Right lobe of liver (tissue), 4 donors: ENCODE measurements around the gene PPP1R3C.
A peak's percentile ranks its signal among the peaks of the same experiment; 100 is the strongest.

Source experiments
- POLR2A ChIP-seq: fragments of 450-650 bp; IDR thresholded peaks from one replicate; pipeline ENCODE4 v1.6.1; 2017; ENCODE audit warnings: antibody characterized with exemption, mild to moderate bottlenecking
- TF ChIP-seq, protein P1 (sequence below), 4 donors: fragments of 200-600 bp in 3 of 4; fragments of 450-650 bp in 1 of 4; IDR thresholded peaks; one replicate each; pipeline versions ENCODE4 v1.5.1 to v1.8.0; 2016 to 2022; ENCODE audit warnings: antibody characterized with exemption in 4 of 4, mild to moderate bottlenecking in 2 of 4
- donor health status: DM: no; HTN: no; CAD: no.
- donor health status: DM: no; HTN: no; CAD: no.
- donor health status: DM: no; HTN: yes; CAD: no.

DNA sequence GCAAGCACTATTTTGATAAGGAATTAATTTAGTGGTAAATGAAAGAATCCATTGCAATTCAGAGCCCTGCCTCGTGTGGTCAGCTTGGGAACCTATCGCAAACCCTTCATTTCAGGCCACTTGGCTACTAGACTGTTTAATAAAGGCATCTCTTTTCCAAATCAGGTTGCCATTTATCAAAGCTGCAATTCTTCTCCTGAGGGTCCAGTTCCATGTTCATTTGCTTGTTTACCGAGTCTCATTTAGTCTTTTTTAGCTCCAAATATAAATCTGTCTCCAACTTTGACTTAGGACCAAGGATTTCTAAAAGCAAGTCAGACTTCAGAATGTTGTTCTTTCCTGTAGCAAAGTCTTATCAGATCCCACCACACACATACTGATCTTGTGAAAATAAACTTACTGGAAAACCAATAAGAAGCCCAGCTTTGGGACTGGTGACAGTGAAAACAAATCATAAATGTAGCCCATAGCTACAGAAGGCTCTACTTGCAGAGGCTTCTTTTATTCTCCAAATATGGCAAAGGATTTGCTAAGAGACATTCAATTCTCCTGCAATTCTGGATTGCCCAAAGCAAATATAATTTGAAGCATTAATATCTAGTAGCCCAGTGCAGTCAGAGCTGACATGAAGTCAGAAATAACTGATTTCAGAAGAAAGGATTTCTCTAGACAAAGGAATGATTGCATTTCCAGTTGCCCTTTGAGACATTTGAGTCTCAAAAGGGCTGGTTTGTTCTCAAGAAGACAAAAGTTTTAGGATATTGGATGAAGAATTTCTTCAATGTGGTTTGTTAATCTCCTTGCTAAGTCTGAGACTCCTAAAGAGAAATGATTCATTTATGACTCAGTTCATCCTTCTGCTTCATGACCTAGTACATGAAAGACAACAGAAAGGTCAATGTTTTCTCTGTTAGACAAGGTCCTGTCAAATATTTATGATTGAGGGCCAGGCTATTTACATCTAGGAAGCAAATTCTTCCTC, 28.0 kb downstream of the PPP1R3C start:
- TF ChIP-seq, protein P1, sequence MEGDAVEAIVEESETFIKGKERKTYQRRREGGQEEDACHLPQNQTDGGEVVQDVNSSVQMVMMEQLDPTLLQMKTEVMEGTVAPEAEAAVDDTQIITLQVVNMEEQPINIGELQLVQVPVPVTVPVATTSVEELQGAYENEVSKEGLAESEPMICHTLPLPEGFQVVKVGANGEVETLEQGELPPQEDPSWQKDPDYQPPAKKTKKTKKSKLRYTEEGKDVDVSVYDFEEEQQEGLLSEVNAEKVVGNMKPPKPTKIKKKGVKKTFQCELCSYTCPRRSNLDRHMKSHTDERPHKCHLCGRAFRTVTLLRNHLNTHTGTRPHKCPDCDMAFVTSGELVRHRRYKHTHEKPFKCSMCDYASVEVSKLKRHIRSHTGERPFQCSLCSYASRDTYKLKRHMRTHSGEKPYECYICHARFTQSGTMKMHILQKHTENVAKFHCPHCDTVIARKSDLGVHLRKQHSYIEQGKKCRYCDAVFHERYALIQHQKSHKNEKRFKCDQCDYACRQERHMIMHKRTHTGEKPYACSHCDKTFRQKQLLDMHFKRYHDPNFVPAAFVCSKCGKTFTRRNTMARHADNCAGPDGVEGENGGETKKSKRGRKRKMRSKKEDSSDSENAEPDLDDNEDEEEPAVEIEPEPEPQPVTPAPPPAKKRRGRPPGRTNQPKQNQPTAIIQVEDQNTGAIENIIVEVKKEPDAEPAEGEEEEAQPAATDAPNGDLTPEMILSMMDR (IDR thresholded peaks at IDR 0.05): peak in 1 of 4 donors; percentile 12
- no peak for TF ChIP-seq POLR2A
